ENCODE results near the gene MARK3.
"Not testable (repeated sequence)": the region's sequence is repeated elsewhere in the genome, so short reads cannot be mapped to it uniquely, and the experiment has no call there.

The MARK3 gene

DNA sequence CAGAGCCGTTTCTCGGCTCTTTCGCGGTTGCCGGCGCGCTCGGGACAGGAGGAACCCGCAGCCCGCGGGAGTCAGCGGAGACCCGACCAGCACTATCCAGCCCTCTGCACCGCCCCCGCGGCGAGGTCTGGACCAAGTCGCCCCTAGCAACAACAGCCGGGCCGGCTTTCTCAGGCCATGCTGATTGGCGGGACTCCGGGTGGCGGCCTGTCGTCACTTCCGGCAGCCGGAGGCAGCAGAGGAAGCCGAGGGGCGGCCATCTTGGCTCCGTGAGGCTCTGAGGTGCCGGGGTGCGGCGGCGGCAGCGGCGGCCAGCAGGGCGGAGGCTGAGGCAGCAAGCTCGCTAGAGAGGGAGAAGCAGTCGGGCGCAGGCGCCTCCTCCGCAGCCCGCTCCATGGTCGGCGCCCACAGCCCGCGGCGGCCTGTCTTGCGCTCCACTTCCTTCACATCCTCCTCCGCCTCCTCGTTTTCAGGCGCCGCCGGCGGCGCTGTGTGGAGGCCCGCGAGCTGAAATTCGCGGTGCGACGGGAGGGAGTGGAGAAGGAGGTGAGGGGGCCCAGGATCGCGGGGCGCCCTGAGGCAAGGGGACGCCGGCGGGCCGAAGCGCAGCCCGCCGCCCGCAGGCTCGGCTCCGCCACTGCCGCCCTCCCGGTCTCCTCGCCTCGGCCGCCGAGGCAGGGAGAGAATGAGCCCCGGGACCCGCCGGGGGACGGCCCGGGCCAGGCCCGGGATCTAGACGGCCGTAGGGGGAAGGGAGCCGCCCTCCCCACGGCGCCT, at the start of gene MARK3:
Gene MARK3, plus strand, starts transcription at position 264 of the 777 bp plus-strand sequence. CDS start 615 bp downstream, outside the sequence.
- DNase-seq, result peak; percentile 98

DNA sequence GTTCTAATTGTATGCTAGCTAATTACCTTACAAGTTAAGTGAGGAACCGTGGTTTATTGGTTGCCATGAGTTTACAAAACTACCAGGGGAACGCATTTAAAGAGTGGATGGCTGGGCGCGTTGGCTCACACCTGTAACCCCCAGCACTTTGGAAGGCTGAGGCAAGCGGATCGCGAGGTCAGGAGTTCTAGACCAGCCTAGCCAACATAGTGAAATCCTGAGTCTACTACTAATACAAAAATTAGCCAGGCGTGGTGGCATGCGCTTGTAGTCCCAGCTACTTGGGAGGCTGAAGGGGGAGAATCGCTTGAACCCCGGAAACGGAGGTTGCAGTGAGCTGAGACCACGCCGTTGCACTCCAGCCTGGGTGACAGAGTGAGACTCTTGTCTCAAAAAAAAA, 49.0 kb upstream of the MARK3 start:
- no peak for DNase-seq

DNA sequence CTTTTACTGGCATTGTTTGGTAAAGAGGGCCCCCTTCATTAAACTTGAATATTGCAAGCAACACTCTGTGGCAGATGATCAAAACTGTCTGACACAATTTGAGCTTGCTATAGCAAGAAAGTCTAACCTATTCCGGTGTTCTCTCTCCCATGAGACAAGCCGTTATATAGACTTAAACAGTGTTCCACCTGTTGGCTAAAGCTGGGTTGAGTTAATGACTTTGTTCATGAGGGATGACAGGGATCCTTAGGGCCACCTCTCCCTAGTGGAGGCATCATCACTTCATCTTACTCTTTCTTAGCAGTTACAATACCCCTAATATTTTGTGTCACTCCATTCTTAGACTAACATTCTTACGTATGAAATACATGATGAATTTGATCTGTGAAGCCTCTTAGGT, 47.4 kb upstream of the MARK3 start:
- no peak for DNase-seq

DNA sequence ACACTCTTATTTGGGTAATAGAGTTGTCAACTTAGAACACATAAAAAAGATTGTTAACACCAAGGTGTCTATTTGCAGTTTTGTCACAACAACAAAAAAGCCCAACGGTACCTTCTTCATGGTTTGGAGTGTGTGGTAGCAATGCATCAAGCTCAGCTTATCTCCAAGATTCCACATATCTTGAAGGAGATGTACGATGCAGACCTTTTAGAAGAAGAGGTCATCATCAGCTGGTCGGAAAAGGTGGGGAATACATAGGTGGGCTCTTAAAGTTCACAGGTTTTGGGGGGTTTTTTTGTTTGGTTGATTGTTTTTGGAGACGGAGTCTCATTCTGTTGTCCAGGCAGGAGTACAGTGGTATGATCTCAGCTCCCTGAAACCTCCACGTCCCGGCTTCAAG, 45.7 kb upstream of the MARK3 start:
- no peak for DNase-seq

DNA sequence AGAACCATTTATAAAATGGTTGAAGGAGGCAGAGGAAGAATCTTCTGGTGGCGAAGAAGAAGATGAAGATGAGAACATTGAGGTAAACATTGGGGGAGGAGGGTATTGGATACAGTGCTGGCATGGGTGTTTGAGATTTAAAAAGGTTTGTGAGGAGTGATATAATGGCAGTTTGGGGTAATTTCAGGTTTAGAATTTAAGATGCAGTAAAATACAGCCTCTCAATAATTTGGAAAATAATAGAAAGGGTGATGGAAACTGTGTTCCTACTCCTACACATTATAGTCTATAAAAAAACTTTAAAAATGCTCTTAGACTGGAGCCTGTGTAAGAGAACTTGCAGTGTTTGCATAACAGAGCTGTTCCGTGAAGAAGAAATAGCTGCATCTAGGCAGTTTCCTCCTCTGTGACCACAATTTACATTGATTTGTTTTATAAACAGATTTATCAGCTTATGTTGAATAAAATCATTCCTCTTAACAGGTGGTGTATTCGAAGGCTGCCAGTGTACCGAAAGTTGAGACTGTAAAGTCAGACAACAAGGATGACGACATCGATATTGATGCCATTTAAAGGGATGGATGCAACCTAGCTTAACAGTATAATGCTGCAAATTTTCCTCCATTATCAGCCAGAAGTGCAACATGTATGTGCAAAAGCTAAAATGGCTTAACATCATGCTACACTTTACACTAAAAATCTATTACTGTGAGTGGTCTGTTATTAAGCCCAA, 44.6 kb upstream of the MARK3 start:
- DNase-seq, result no peak

DNA sequence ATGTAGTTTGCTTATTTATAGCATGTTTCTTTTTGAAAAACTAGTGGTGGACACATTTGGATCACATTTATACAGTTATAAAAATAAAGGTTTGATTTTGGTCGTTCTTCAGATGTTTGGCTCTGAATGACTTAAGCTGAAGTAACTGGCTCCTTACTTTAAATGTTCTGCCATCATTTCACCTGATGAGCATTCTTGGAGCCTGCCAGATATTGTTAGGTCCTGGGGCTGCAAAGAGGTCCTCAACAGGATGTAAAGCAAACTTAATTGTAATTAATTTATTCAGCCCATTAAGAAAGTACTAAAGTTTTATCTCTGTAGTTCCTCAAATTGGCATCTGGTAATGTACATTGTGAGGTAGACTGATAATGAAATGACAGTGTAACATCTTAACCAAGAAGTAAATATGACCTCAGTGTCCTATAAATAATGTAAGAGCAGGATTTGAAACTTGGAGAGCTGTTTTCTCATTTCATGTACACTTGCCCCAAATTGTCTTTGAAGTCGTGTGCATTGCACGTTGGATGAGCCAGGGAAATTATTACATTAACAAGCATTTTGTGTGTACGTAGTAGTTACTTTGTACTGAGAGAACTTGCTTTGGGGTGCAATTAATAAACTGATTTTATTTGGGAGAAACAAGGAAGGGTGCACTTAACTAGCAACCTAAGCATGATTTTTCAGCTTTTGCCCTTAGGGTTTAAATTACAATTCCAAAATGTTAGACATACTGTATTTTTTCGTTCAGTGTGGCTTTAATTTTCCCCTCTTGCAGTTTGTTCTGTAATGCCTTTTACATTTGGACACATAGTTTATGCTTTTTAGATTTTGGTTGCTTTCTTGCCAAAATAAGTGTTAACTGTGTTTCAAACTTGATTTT, 43.7 kb upstream of the MARK3 start:
- no peak for DNase-seq

DNA sequence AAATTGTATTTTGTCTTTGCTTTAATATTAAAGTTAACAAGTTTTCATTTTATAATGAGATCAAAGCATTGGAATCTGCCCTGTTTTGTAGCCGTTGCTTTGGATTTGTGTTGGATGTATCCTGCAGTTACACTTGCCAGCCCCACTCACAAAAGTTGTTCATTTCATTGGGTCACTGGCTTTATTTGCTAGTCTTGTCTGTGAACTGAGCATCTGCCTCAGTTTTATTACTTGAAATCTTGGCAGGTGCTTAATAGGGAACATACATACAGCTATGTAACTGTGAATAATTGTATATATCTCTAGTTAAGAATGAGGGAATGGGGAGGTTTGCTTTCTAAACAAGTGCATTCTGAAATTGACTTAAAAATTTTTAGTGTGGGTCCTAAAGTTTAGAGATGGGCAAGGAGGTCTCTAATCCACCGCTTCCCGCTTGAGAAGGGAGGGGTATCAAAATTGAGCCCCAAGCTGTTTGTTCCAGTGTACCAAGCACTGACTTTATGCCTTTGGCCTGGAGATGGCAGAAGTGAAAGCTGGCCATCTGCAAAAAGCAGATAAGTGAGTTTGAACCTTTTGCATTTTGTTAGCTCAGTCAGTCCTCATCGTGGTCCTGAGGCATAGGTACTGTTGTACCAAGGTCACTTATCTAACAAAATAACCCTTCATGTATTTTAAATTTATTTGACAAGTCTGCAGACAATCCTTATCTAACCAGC, 41.9 kb upstream of the MARK3 start:
- no peak for DNase-seq

DNA sequence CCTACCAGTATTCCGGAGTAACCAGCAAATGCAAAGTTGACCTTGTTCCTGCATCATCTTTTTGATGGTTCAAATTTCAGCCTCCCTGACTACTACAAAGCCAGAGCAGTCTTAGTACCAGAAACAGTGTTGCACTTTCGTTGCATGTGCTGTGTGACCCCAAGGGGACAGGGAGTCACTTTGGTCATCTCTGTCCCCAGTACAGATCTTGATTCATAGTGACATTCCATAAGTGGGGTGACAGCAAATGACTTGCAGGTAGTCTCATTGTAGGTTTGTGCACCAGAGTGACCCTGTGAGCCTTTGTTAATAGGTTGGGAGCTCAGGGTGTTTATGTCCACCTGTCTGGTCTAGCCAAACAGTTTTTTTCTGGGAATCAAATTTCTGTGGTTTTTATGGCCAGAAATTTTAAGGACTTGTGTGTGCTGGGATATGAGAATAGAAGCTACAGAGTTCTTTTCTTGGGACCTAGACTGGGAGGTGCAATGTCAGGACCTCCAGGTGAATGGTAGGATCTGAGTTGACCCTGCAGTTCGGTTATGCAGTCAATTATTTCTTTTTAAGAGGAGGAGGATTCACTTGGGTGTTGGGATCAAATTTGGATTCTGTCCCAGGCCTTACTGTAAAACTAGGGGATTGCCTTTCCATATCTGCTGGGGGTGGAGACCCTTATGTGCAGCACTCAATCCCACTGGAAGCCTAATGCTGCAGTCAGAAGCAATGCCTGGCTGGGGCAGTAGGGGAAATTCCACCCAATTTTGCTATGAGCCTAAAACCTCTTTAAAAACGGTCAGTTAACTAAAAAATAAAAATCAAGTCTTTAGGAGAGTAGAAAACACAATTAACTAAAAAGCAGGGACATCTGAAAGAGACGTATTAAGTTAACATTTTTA, 41.1 kb upstream of the MARK3 start:
- DNase-seq, result no peak

DNA sequence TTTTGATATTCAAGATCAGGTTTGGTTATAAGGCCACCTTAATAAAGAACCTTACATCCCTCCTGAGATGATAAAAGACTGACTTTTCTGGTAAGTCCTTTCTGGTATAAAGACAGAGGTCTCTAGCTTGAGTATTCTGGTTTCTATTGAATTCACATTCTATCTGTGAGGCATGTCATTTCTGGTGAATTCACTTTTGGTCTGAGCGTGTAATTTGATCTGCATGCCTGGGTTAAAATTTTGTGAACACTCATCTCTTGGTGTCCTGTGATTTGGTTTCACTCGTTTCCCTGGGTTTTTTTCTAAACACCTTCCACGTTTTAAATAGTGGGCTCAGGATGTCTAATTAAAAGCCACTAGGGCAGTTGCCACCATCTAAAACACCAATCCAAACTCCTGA, 38.9 kb upstream of the MARK3 start:
- DNase-seq, result no peak

DNA sequence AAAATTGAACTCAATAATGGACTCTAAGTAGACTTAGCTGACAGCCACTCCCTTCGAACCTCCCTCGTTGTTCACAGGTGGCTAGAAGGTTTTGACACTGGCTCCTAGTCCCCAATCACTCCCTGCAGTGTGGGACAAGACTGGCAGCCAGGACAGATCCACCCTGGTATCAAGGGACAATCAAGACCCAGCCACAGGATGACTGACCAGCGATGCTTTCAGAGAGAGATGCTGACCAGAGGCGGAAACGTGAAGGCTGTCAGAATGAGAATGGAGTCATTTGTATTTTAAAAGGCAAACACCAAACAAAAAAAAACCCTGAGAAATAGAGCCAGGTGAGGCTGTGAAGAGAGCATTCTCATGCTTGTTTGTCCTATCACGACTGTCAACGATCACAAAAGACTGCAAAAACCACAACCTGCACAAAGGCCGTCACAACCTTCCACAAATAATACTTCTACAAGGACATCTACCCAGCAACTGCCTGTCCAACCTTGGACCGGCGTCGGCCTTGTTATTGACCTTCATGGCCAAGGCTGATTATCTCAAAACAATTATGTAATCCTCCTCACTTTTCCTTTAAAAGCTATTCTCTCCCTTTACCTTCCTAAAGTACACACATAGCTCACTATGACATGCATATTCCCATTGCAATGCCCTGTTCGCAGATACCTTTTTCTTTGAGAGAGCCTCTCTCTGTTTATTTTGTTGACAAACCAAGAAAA, 38.0 kb upstream of the MARK3 start:
- no peak for DNase-seq

DNA sequence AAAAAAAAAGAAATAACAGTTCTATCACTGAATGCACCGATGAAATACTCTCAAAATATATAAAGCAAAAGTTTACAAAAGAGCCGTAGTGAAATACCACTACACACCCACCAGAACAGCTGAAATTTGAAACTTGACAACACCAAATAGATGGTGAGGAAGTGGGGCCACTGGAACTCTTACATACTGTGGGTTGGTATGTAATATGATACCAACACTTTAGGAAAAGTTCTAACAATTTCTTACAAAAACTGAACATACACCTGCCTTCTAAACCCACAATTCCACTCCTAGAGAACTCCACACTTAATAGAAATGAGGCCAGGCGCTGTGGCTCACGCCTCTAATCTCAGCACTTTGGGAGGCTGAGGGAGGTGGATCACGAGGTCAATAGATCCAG, 37.1 kb upstream of the MARK3 start:
- DNase-seq, result no peak

DNA sequence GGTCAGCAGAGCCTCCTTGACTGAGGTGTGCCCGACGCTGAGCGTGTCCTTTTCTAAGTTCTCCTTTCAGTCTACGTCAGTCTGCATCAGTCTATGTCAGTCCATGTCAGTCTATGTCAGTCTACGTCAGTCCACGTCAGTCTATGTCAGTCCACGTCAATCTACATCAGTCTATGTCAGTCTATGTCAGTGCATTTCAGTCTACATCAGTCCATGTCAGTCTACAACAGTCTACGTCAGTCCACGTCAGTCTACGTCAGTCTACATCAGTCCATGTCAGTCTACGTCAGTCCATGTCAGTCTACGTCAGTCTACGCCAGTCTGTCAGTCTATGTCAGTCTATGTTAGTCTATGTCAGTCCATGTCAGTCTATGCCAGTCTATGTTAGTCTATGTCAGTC, 35.2 kb upstream of the MARK3 start:
- DNase-seq, result no peak

DNA sequence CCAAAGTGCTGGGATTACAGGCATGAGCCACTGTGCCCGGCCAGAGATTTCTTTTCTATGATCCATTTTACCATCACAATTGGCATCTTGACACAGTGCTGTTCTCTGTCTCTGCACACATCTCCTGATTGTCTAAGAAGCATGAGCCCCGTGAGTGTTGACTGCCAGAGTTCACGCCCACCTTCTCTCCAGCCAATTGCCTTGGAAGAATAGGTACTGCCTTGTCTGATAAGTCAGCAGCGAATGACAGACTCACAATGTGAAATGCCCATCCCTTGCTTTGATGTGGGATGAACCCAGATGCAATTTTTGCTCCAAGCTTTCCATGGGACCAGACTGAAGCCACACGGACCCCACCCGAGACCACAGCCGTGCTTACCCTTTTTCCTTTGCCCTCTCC, 31.9 kb upstream of the MARK3 start:
- DNase-seq, result no peak

DNA sequence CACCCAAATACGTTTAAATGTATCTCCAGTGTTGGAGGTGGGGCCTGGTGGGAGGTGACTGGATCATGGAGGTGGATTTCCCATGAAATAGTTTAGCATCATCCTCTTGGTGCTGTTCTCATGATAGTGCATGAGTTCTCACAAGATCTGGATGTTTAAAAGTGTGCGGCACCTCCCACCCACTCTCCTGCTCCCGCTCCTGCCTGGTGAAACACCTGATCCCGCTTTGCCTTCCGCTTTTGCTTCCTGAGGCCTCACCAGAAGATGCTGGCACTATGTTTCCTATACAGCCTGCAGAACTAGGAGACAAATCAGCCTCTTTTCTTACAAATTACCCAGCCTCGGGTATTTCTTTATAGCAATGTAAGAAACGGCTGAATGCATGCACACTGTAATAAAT, 31.1 kb upstream of the MARK3 start:
- DNase-seq, result no peak

DNA sequence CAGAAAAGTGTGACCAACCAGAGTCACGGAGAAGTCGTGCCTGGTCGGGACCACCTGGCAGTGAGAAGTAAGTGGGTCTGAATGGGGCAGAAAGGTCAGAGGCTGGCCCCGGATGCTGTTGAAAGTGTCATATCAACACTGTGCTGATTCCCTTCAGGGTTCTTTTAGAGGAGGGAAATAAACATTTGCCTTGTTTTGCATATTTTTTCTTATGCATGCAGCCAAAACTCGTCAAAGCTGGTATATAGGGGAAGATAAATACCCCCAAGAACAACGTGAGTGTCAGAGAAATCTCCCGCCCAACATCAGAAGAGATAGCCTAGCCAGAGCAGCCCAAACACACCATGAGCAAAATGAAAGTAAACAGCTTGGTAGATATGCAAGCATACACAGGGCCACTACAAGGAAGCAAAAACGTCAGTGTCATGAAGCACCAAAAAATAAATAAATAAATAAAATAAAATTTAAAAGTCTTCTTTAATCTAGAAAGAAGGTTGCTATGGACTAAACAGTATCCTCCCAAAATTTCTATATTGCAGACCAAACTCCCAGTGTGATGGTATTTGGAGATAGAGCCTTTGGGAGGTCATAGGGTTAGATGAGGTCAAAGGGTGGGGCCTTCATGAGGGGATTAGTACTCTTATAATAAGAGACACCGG, 29.1 kb upstream of the MARK3 start:
- no peak for DNase-seq

DNA sequence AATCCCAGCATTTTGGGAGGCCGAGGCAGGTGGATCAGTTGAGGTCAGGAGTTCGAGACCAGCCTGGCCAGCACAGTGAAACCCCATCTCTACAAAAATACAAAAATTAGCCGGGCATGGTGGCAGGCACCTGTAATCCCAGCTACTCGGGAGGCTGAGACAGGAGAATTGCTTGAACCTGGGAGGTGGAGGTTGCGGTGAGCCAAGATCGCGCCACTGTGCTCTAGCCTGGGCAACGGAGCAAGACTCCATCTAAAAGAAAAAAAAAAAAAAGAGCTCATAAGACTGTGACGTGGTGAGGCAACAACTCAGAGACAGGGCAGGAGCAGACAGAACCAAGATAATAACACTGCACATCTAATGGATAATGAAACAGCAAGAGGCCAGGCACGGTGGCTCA, 27.7 kb upstream of the MARK3 start:
- not testable (repeated sequence) for DNase-seq

DNA sequence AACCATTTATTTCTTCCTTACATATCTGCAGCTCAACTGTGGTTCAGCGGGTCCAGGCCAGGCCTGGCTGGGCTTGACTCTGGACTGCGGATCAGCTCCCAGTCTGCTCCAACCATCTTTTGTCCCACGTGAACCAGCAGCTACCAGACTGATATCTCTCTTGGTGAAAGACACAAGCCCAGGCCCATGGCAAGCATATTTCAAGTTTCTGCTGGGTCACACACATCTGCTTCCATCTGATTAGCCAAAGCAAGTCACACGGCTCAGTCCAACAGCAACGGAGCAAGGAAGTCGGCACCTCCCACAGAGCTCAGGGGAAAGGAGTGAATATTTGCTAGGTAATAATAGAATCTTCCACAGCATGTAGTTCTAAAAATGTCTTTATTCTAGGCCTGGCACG, 24.7 kb upstream of the MARK3 start:
- no peak for DNase-seq

DNA sequence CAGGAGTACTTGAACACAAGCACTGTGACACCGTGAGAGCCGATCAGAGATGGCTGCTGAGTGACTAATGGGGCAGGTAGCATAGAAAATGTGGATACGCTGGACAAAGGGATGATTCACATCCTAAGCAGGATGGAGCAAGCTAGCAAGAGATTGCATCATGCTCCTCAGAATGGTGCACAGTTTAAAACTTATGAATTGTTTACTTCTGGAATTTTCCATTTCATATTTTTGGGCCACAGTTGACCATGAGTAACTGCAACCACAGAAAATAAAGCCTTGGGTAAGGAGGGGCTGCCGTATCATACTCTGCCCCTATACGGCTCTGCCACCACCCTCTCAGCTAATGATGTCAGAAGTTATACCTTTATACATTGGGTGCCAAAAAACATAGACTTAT, 23.3 kb upstream of the MARK3 start:
- no peak for DNase-seq

DNA sequence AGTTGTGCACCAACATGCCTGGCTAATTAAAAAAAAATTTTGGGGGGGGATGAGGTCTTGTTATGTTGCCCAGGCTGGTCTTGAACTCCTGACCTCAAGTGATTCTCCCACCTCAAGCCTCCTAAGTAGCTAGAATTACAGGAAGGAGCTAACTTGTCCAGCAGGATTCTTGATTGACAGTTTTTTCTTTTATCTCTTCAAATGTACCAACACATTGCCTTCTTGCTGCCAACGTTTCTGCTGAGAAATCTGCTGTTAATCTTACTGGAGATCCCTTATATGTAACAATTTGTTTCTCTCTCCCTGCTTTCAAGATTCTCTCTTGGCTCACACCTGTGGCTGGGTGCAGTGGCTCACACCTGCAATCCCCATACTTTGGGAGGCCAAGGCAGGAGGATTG, 22.4 kb upstream of the MARK3 start:
- no peak for DNase-seq

DNA sequence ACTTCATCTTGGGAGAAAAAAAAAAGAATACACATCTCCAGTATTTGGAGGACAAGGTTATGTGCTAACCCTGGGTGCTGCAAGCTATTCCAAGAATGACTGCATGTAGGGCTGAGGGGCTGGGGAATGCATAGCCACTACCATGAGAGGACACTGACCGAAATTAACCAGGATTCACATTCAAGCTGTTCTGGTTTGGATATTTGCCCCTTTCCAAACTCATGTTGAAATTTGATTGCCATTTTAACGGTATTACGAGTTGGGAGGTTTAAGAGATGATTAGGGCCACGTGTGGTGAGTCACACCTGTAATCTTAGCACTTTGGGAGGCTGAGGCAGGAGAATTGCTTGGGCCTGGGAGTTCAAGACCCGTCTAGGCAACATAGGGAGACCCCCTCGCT, 18.5 kb upstream of the MARK3 start:
- no peak for DNase-seq

DNA sequence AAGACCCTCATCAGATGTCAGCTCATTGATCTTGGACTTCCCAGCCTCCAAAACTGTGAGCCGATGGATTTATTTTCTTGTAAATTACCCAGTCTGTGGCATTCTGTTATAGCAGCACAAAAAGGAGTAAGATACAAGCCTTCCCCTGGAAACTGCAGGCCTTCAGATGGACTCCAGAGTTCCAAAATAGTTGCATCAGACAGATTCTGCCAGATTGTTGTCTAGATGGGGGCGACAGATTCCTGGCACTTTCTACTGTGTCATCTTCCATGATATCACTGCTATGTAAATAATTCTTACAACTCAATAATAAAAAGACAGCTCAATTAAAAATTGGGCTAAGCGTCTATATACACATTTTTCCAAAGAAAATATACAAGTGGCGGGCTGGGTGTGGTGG, 17.2 kb upstream of the MARK3 start:
- DNase-seq, result no peak
